Forelimb muscle (tissue), 1 donor: Measurements from ENCODE around the gene ZC3H14. TPM values are rescaled to one million over a fixed set of nuclear protein-coding genes. Genes with fewer than 3 reads are reported as not detected.
"Not testable (repeated sequence)": the region's sequence is repeated elsewhere in the genome, so short reads cannot be mapped to it uniquely, and the experiment has no call there.

ENCODE experiments used
- DNase-seq: peaks from one replicate; pipeline ENCODE4 v3.0.0-alpha.2; 2013; ENCODE audit warnings: low read depth
- polyA plus RNA-seq: library from polyadenylated mRNA; unstranded; fragments of 120-200 nt; gene quantifications from one replicate; pipeline ENCODE4 v1.2.1, GENCODE V29; 2013; ENCODE audit not compliant: insufficient read length

Gene ZC3H14
- polyA plus RNA-seq, result 36.6 TPM

- peak; percentile 63 for DNase-seq
Measured at GRCh38 chr14:88562831-88563686, at the start of gene ZC3H14. Gene ZC3H14, plus strand, starts transcription at chr14:88563037. Its CDS starts 97 bp downstream, at chr14:88563134.

- no peak for DNase-seq
Measured at GRCh38 chr14:88515499-88516221, 47.2 kb upstream of the ZC3H14 start.

GRCh38 chr14:88516861-88517357 lies 45.9 kb upstream of the ZC3H14 start:
- no peak for DNase-seq

GRCh38 chr14:88518592-88519512 lies 44.0 kb upstream of the ZC3H14 start:
- no peak for DNase-seq

- no peak for DNase-seq
Measured at GRCh38 chr14:88519907-88520306, 42.9 kb upstream of the ZC3H14 start.

GRCh38 chr14:88521818-88522217 lies 41.0 kb upstream of the ZC3H14 start:
- no peak for DNase-seq

- DNase-seq, result no peak
Measured at GRCh38 chr14:88522393-88522792, 40.4 kb upstream of the ZC3H14 start.

GRCh38 chr14:88529889-88530288 lies 32.9 kb upstream of the ZC3H14 start:
- DNase-seq, result not testable (repeated sequence)

- DNase-seq, result no peak
Measured at GRCh38 chr14:88533064-88533602, 29.7 kb upstream of the ZC3H14 start.

- no peak for DNase-seq
Measured at GRCh38 chr14:88535149-88535548, 27.7 kb upstream of the ZC3H14 start.

- DNase-seq, result no peak
Measured at GRCh38 chr14:88535813-88536212, 27.0 kb upstream of the ZC3H14 start.

GRCh38 chr14:88541324-88541723 lies 21.5 kb upstream of the ZC3H14 start:
- DNase-seq, result no peak

GRCh38 chr14:88542857-88543795 lies 19.7 kb upstream of the ZC3H14 start:
- no peak for DNase-seq

GRCh38 chr14:88545256-88545655 lies 17.6 kb upstream of the ZC3H14 start:
- no peak for DNase-seq

- DNase-seq, result no peak
Measured at GRCh38 chr14:88546621-88547385, 16.0 kb upstream of the ZC3H14 start.

GRCh38 chr14:88547386-88547780 lies 15.5 kb upstream of the ZC3H14 start:
- DNase-seq, result no peak

- DNase-seq, result no peak
Measured at GRCh38 chr14:88550078-88550477, 12.8 kb upstream of the ZC3H14 start.

- DNase-seq, result no peak
Measured at GRCh38 chr14:88551094-88551870, 11.6 kb upstream of the ZC3H14 start.
